ENCODE data around the gene RNF217. TPM values are rescaled to one million over a fixed set of nuclear protein-coding genes. Genes with fewer than 3 reads are reported as not detected.
"Not testable (repeated sequence)": the region's sequence is repeated elsewhere in the genome, so short reads cannot be mapped to it uniquely, and the experiment has no call there.

Gene RNF217
- 21.2 TPM for polyA plus RNA-seq (ENCODE audit: insufficient read length)
- long read RNA-seq, donor 1, full-length matches to known transcripts: 2 of 2 reads
- long read RNA-seq, donor 1, partial matches to known transcripts: 0 of 2 reads
- long read RNA-seq, donor 1, other reads (novel, unspliced or antisense): 0 of 2 reads
- long read RNA-seq, donor 2, full-length matches to known transcripts: 1 of 1 reads
- long read RNA-seq, donor 2, partial matches to known transcripts: 0 of 1 reads
- long read RNA-seq, donor 2, other reads (novel, unspliced or antisense): 0 of 1 reads
- long read RNA-seq, donor 3, full-length matches to known transcripts: 3 of 3 reads
- long read RNA-seq, donor 3, partial matches to known transcripts: 0 of 3 reads
- long read RNA-seq, donor 3, other reads (novel, unspliced or antisense): 0 of 3 reads
- long read RNA-seq, donor 4: 0 reads
- long read RNA-seq, donor 5, full-length matches to known transcripts: 1 of 1 reads
- long read RNA-seq, donor 5, partial matches to known transcripts: 0 of 1 reads
- long read RNA-seq, donor 5, other reads (novel, unspliced or antisense): 0 of 1 reads
- long read RNA-seq, donor 6, partial matches to known transcripts: 6 of 6 reads
- long read RNA-seq, donor 6, other reads (novel, unspliced or antisense): 0 of 6 reads
- long read RNA-seq, donor 7, full-length matches to known transcripts: 2 of 2 reads
- long read RNA-seq, donor 7, partial matches to known transcripts: 0 of 2 reads
- long read RNA-seq, donor 7, other reads (novel, unspliced or antisense): 0 of 2 reads
- long read RNA-seq, donor 8, full-length matches to known transcripts: 2 of 2 reads
- long read RNA-seq, donor 8, partial matches to known transcripts: 0 of 2 reads
- long read RNA-seq, donor 8, other reads (novel, unspliced or antisense): 0 of 2 reads

- peak; percentile 66 for DNase-seq
These were observed at the start of gene RNF217 for GRCh38 chr6:124961777-124962638. TSS of gene RNF217 (plus strand) at chr6:124962437. CDS start at chr6:124962545, 108 bp downstream.

GRCh38 chr6:124913056-124913455, 49.2 kb upstream of the RNF217 start:
- no peak for DNase-seq

GRCh38 chr6:124917769-124918168, 44.5 kb upstream of the RNF217 start:
- DNase-seq: no peak

GRCh38 chr6:124919703-124920102, 42.5 kb upstream of the RNF217 start:
- not testable (repeated sequence) for DNase-seq

- DNase-seq: no peak
These were observed 37.9 kb upstream of the RNF217 start for GRCh38 chr6:124924333-124924759.

GRCh38 chr6:124926435-124926834, 35.8 kb upstream of the RNF217 start:
- no peak for DNase-seq

GRCh38 chr6:124927806-124928205, 34.4 kb upstream of the RNF217 start:
- no peak for DNase-seq

- DNase-seq: no peak
These were observed 33.4 kb upstream of the RNF217 start for GRCh38 chr6:124928851-124929250.

- DNase-seq: no peak
These were observed 24.6 kb upstream of the RNF217 start for GRCh38 chr6:124937645-124938044.

- DNase-seq: no peak
These were observed 21.0 kb upstream of the RNF217 start for GRCh38 chr6:124941259-124941658.

GRCh38 chr6:124943658-124944057, 18.6 kb upstream of the RNF217 start:
- no peak for DNase-seq

- no peak for DNase-seq
These were observed 14.2 kb upstream of the RNF217 start for GRCh38 chr6:124947971-124948451.

- no peak for DNase-seq
These were observed 12.5 kb upstream of the RNF217 start for GRCh38 chr6:124949706-124950105.

GRCh38 chr6:124953808-124954207, 8.4 kb upstream of the RNF217 start:
- no peak for DNase-seq

GRCh38 chr6:124955108-124955856, 7.0 kb upstream of the RNF217 start:
- DNase-seq: no peak

- no peak for DNase-seq
These were observed 6.2 kb upstream of the RNF217 start for GRCh38 chr6:124956018-124956417.

- no peak for DNase-seq
These were observed 4.1 kb upstream of the RNF217 start for GRCh38 chr6:124958149-124958548.

GRCh38 chr6:124958759-124959354, 3.4 kb upstream of the RNF217 start:
- no peak for DNase-seq

GRCh38 chr6:124960757-124961463, 1.3 kb upstream of the RNF217 start:
- DNase-seq: no peak

GRCh38 chr6:124961464-124961776, 817 bp upstream of the RNF217 start:
- no peak for DNase-seq
